CD4-positive, alpha-beta T cell (primary cell): ENCODE results near the gene CYP26C1. TPM values are rescaled to one million over a fixed set of nuclear protein-coding genes. Genes with fewer than 3 reads are reported as not detected.

Experiments used
- ATAC-seq: fragments of 200-7000 bp; cut with Tn5 transposase; one replicate; pipeline ENCODE4 v1.10.0; 2022; ENCODE audit warnings: mild to moderate bottlenecking; ENCODE audit not compliant: poor library complexity
- CTCF ChIA-PET: fragments of 350-600 bp; sonication (Branson Sonifier 250); formaldehyde crosslinking; loops from one replicate; lab custom pipeline; 2021; ENCODE audit warnings: antibody characterized with exemption, inconsistent platforms; lab: Charles Lee
- POLR2A ChIA-PET: fragments of 350-600 bp; sonication (Branson Sonifier 250); formaldehyde crosslinking; loops from one replicate; lab custom pipeline; 2021; ENCODE audit warnings: antibody characterized with exemption, inconsistent platforms; lab: Charles Lee
- DNase-seq, 14 experiments: peaks; one replicate each; pipeline ENCODE4 v3.0.0-alpha.2; 2013 to 2020; ENCODE audit warnings: mixed read lengths in 2 of 14
- H3K27ac ChIP-seq, 2 donors: one replicate each; pipeline versions ENCODE4 v1.5.1 to v1.7.0; 2013; ENCODE audit warnings: low read length in 2 of 2, low read depth in 1 of 2, mild to moderate bottlenecking in 1 of 2
- H3K27me3 ChIP-seq, 2 experiments: 1 replicate in 1 of 2; 2 replicates in 1 of 2; pipeline versions ENCODE4 v1.6.1 to v1.7.0; 2013; ENCODE audit warnings: low read length in 2 of 2, control low read depth in 1 of 2, mild to moderate bottlenecking in 1 of 2, moderate library complexity in 1 of 2; ENCODE audit not compliant: insufficient read depth in 2 of 2, control insufficient read depth in 1 of 2
- H3K36me3 ChIP-seq: one replicate; pipeline ENCODE4 v1.6.1; 2013; ENCODE audit warnings: low read length, control low read depth; ENCODE audit not compliant: insufficient read depth
- H3K4me1 ChIP-seq: one replicate; pipeline ENCODE4 v1.6.1; 2013; ENCODE audit warnings: low read length, control low read depth; ENCODE audit not compliant: insufficient read depth
- H3K4me3 ChIP-seq: one replicate; pipeline ENCODE4 v1.5.1; 2013; ENCODE audit warnings: mild to moderate bottlenecking, low read length, moderate library complexity
- H3K9me3 ChIP-seq, 2 experiments: 1 replicate in 1 of 2; 2 replicates in 1 of 2; pipeline versions ENCODE4 v1.6.1 to v1.7.0; 2013; ENCODE audit warnings: low read length in 2 of 2, mild to moderate bottlenecking in 2 of 2, control low read depth in 1 of 2, moderate library complexity in 1 of 2; ENCODE audit not compliant: control insufficient read depth in 1 of 2, insufficient read depth in 1 of 2
- H3K27ac Mint-ChIP-seq: one replicate; pipeline ENCODE4 v1.8.0; 2020; ENCODE audit warnings: mixed read lengths
- H3K27me3 Mint-ChIP-seq: one replicate; pipeline ENCODE4 v1.8.0; 2021; ENCODE audit warnings: mixed read lengths
- H3K36me3 Mint-ChIP-seq: one replicate; pipeline ENCODE4 v1.8.0; 2021; ENCODE audit warnings: low read depth, mixed read lengths
- H3K4me1 Mint-ChIP-seq: one replicate; pipeline ENCODE4 v1.8.0; 2021; ENCODE audit warnings: low read depth, mixed read lengths
- H3K4me3 Mint-ChIP-seq: one replicate; pipeline ENCODE4 v1.8.0; 2020; ENCODE audit warnings: mild to moderate bottlenecking, mixed read lengths
- H3K9me3 Mint-ChIP-seq: one replicate; pipeline ENCODE4 v1.8.0; 2020; ENCODE audit warnings: mixed read lengths
- CTCF ChIP-seq: fragments of 200-600 bp; IDR thresholded peaks from one replicate; pipeline ENCODE4 v1.8.0; 2022; ENCODE audit warnings: antibody characterized with exemption, mild to moderate bottlenecking
- intact Hi-C, 2 experiments: fragments of 100-400 bp; cut with DNase I in 1 of 2; cut with micrococcal nuclease in 1 of 2; formaldehyde crosslinking; loops; one replicate each; pipeline versions ENCODE4 v1.15.1 to v1.9.0; 2023 to 2025; cut with DNase I, micrococcal nuclease
- total RNA-seq, 174 experiments: library from RNA in 2 of 174; stranded (reverse) in 2 of 174; gene quantifications; one replicate each; pipeline ENCODE4 v1.2.3 and lab custom pipeline; 2021 to 2026

Gene CYP26C1
- total RNA-seq, 2 experiments from 2014 or later, result 0.14 TPM; not detected in 1

DNA sequence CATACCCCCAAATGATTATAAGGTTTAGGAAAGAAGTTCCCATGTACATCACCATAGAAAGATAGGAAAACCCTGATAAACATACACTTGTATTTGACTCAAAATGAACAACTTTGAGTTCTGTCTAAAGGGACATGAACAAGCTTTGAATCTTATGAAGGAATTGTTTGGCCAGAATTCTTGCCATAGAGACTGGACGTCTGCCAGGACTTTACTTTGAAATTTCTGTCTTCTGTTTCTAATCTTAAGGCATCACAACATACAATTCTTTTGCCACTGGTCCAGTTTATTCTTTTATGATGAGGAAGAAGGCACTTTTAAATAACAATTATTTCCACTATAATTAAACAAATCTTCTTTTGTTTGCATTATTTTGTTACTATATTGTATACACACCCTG is 26.2 kb upstream of the CYP26C1 start:
- Histone ChIP-seq H3K9me3 (no peaks in the 10 kb centered on the region), H3K36me3 (no peaks in the 10 kb centered on the region), H3K27me3 (no peaks in the 10 kb centered on the region), H3K27ac (no peak overlapping the region), H3K4me3 (no peak overlapping the region), H3K4me1 (no peaks in the 10 kb centered on the region)
- Mint-ChIP-seq H3K27ac (no peak overlapping the region), H3K9me3 (no peaks in the 10 kb centered on the region), H3K27me3 (no peaks in the 10 kb centered on the region), H3K4me1 (no peaks in the 10 kb centered on the region), H3K36me3 (peaks cover 6% of the 10 kb centered on the region), H3K4me3 (no peak overlapping the region)
- ChIA-PET CTCF (interaction anchor here (1.2 kb wide), 1 partner anchor 10 kb away, joined by 3 read pairs; no protein-coding TSS in a partner anchor), POLR2A (no interaction called here)
- DNase-seq (no peak), ATAC-seq (no peak)
- intact Hi-C loops, result loop anchor here in 1 of 2 experiments (10.0 kb wide), 1 partner anchor 60 kb away; no protein-coding TSS in a partner anchor
- no peak for TF ChIP-seq CTCF

DNA sequence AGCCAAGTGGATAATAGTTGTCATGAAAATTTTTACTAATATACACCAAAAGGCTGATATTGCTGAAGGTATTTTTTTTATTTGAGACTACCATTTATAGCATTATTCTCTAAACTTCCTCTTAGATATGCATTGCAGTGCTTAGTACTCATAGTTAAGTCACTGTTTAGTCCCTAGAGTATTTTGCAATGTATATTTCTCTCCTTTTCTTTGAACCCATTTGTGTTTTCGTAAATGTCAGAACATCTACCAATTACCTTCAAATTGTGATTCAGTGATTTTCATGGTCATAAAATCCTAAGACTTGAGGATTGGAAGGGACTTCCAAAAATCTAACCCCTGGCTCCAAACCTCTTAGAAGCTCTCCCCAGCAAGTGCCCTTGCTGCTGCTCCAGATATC is 21.5 kb upstream of the CYP26C1 start:
- Histone ChIP-seq H3K9me3 (no peaks in the 10 kb centered on the region), H3K27me3 (no peaks in the 10 kb centered on the region), H3K36me3 (no peaks in the 10 kb centered on the region), H3K4me3 (no peak overlapping the region), H3K4me1 (no peaks in the 10 kb centered on the region), H3K27ac (no peak overlapping the region)
- Mint-ChIP-seq H3K9me3 (no peaks in the 10 kb centered on the region), H3K27me3 (no peaks in the 10 kb centered on the region), H3K36me3 (peaks cover 14% of the 10 kb centered on the region), H3K4me1 (no peaks in the 10 kb centered on the region), H3K27ac (no peak overlapping the region), H3K4me3 (no peak overlapping the region)
- POLR2A ChIA-PET, result no interaction called here
- TF ChIP-seq CTCF, result no peak
- ATAC-seq (no peak), DNase-seq (no peak)
- CTCF ChIA-PET, result no interaction called here
- intact Hi-C loops, result loop anchor here in 1 of 2 experiments (10.0 kb wide), 1 partner anchor 64 kb away; no protein-coding TSS in a partner anchor

DNA sequence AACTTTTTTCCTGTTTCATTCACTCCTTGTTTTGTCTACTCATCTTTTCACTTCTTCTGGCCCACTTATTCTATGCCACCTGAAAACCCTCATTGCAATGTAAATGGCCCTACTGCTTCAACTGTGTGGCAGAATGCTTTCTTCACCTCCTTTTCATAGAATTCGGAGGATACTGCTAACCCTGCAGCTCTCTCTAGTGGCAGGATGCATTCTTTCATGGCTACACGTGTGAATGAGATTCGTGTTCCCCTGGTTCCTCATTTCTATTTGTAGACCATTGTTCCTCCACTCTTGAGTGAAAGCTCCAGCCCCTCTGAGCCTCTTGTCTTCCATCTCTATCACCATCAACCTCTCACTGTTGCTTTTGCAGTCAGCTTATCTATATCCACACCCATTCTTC is 20.9 kb upstream of the CYP26C1 start:
- Histone ChIP-seq H3K27ac (no peak overlapping the region), H3K4me3 (no peak overlapping the region), H3K36me3 (no peaks in the 10 kb centered on the region), H3K27me3 (no peaks in the 10 kb centered on the region), H3K4me1 (no peaks in the 10 kb centered on the region), H3K9me3 (no peaks in the 10 kb centered on the region)
- no peaks in the 10 kb centered on the region for H3K27me3 Mint-ChIP-seq
- ChIA-PET POLR2A (no interaction called here), CTCF (no interaction called here)
- H3K4me1 Mint-ChIP-seq, result no peaks in the 10 kb centered on the region
- H3K27ac Mint-ChIP-seq, result no peak overlapping the region
- intact Hi-C loops, result loop anchor here in 1 of 2 experiments (10.0 kb wide), 1 partner anchor 65 kb away; no protein-coding TSS in a partner anchor
- H3K4me3 Mint-ChIP-seq, result no peak overlapping the region
- H3K9me3 Mint-ChIP-seq, result no peaks in the 10 kb centered on the region
- peak in 2 of 14 experiments; percentile 3 to 11 for DNase-seq
- H3K36me3 Mint-ChIP-seq, result peaks cover 14% of the 10 kb centered on the region
- ATAC-seq, result no peak
- no peak for TF ChIP-seq CTCF
